ENCODE measurements around the gene GPS2. TPM values are rescaled to one million over a fixed set of nuclear protein-coding genes. Genes with fewer than 3 reads are reported as not detected.

GPS2 gene
- total RNA-seq, 1 experiment from 2014 or later: 62.6 TPM

DNA sequence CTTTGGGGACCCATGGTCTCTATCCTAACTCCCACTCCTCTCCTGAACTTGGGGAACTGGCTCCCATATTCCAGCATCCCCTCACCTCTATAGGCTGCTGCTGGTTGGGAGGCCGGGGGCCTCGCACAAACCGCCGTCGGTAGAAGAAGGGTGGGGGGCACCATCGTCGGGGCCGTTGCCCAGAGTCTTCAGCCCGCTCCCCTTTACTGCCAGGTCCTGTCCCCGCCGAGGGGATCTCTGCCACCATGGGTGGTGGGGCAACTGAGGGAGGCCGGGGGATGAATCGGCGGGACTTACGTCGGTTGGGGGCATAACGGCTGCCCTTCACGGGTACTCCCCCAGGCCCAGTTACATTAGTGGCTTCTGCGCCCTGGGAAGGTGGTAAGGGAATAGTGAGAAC is 25.0 kb downstream of the GPS2 start:
- H2BK20ac ChIP-seq (ENCODE audit: low read depth, low read length, poor library complexity, severe bottlenecking): no peak overlapping the region
- H4K5ac ChIP-seq (ENCODE audit: insufficient read length, low read depth, low read length): no peak overlapping the region
- no peak overlapping the region for H2BK15ac ChIP-seq (ENCODE audit: low read depth, low read length)
- Mint-ChIP-seq H3K9me3 (no peaks in the 10 kb centered on the region; a peak in 1 of 5 replicates), H3K36me3 (ENCODE audit: insufficient read depth in 1 of 3, low read depth in 3 of 3) (peaks cover 3 to 22% (median 11%) of the 10 kb centered on the region in 3 experiments; a peak in 5 of 7 replicates), H3K27me3 (ENCODE audit: low read depth) (peaks cover 33% of the 10 kb centered on the region), H3K27ac (no peak overlapping the region), H3K4me1 (peaks cover 11 to 20% of the 10 kb centered on the region in 2 experiments), H3K4me3 (peak overlapping the region in 1 of 2 experiments; percentile 50; a peak in 1 of 5 replicates)
- H3K27me3 ChIP-seq (ENCODE audit: insufficient read depth, low read length): peaks cover 2% of the 10 kb centered on the region
- H4K91ac ChIP-seq (ENCODE audit: insufficient read length, low read depth, low read length): no peak overlapping the region
- no peaks in the 10 kb centered on the region for H3K9me3 ChIP-seq (ENCODE audit: control insufficient read depth, low read depth, low read length)
- no peak overlapping the region for H3K23ac ChIP-seq (ENCODE audit: insufficient read length, low read depth, low read length)
- no peak overlapping the region for H3K4me2 ChIP-seq (ENCODE audit: insufficient read depth, insufficient read length, low read length)
- H3K14ac ChIP-seq (ENCODE audit: insufficient read depth, low read length): no peak overlapping the region
- H2BK120ac ChIP-seq (ENCODE audit: low read depth, low read length, poor library complexity, severe bottlenecking): no peak overlapping the region
- peaks cover 4% of the 10 kb centered on the region for H3K23me2 ChIP-seq (ENCODE audit: insufficient read length, low read depth, low read length, poor library complexity, severe bottlenecking)
- H4K8ac ChIP-seq (replicated peaks; ENCODE audit: insufficient read length, low read depth, low read length): no peak overlapping the region
- DNase-seq: no peak
- H3K79me2 ChIP-seq (ENCODE audit: insufficient read depth, low read length): no peaks in the 10 kb centered on the region
- no peak overlapping the region for H3K9ac ChIP-seq (ENCODE audit: extremely low read depth, insufficient read length, low read length)
- no peak overlapping the region for H3T11ph ChIP-seq (ENCODE audit: low read length)
- no peak overlapping the region for H3K56ac ChIP-seq (ENCODE audit: insufficient read length, low read depth, low read length)
- H3K27ac ChIP-seq (ENCODE audit: insufficient read length, low read depth, low read length): no peak overlapping the region
- no peak overlapping the region for H2BK12ac ChIP-seq (ENCODE audit: insufficient read length, low read depth, low read length)
- peaks cover 2% of the 10 kb centered on the region; the same call in 1 of the 2 replicates for H3K4me1 ChIP-seq (ENCODE audit: insufficient read depth, low read length)
- H3K4ac ChIP-seq (ENCODE audit: low read depth, low read length): no peak overlapping the region
- no CpG with 5 or more reads among the region's 19 CpGs for WGBS (ENCODE audit: extremely low coverage, insufficient read length, low lambda C conversion rate)
- no peaks in the 10 kb centered on the region for H3K79me1 ChIP-seq (ENCODE audit: insufficient read depth, low read depth, low read length, poor library complexity, severe bottlenecking)
- TF ChIP-seq, protein P1, sequence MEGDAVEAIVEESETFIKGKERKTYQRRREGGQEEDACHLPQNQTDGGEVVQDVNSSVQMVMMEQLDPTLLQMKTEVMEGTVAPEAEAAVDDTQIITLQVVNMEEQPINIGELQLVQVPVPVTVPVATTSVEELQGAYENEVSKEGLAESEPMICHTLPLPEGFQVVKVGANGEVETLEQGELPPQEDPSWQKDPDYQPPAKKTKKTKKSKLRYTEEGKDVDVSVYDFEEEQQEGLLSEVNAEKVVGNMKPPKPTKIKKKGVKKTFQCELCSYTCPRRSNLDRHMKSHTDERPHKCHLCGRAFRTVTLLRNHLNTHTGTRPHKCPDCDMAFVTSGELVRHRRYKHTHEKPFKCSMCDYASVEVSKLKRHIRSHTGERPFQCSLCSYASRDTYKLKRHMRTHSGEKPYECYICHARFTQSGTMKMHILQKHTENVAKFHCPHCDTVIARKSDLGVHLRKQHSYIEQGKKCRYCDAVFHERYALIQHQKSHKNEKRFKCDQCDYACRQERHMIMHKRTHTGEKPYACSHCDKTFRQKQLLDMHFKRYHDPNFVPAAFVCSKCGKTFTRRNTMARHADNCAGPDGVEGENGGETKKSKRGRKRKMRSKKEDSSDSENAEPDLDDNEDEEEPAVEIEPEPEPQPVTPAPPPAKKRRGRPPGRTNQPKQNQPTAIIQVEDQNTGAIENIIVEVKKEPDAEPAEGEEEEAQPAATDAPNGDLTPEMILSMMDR (conservative IDR thresholded peaks at IDR 0.05): no peak
- H2BK5ac ChIP-seq (ENCODE audit: insufficient read length, low read length): no peak overlapping the region
- no peak overlapping the region for H2AFZ ChIP-seq (ENCODE audit: low read length)
- H2AK5ac ChIP-seq (ENCODE audit: insufficient read length, low read length): no peak overlapping the region
- no peaks in the 10 kb centered on the region for H4K20me1 ChIP-seq (ENCODE audit: control insufficient read depth, insufficient read depth, insufficient read length)
- H3K18ac ChIP-seq (ENCODE audit: insufficient read length, low read depth, low read length): no peak overlapping the region

All from H9 (cell line).